K562 (cell line): ENCODE data around the gene OTUD5. TPM values are rescaled to one million over a fixed set of nuclear protein-coding genes. Genes with fewer than 3 reads are reported as not detected.
A peak's percentile ranks its signal among the peaks of the same experiment; 100 is the strongest.

Experiments used
- ARID3A ChIP-seq: IDR thresholded peaks from 2 replicates; pipeline ENCODE4 v1.6.1; 2012; ENCODE audit warnings: low read depth, low read length, improper control_type of control experiment, borderline replicate concordance
- CREB5 ChIP-seq: fragments of 250-450 bp; sonication (Bioruptor Pico); IDR thresholded peaks from 2 replicates; pipeline ENCODE4 v1.5.0; 2020; ENCODE audit warnings: mild to moderate bottlenecking
- CREBBP ChIP-seq: IDR thresholded peaks from one replicate; pipeline ENCODE4 v1.6.1; 2012; ENCODE audit warnings: low read depth, mild to moderate bottlenecking, control low read depth, inconsistent platforms, low read length
- DDX20 ChIP-seq: fragments of 450-650 bp; IDR thresholded peaks from 2 replicates; pipeline ENCODE4 v1.6.1; 2016; ENCODE audit warnings: missing genetic modification characterization, low read depth, mild to moderate bottlenecking, missing compliant biosample characterization, moderate library complexity
- EP400 ChIP-seq: fragments of 450-650 bp; IDR thresholded peaks from 2 replicates; pipeline ENCODE4 v1.6.1; 2017; ENCODE audit warnings: antibody characterized with exemption, mild to moderate bottlenecking, moderate library complexity
- FOSL1 ChIP-seq: fragments of 200-800 bp; sonication (Bioruptor generic); conservative IDR thresholded peaks from 2 replicates; pipeline ENCODE4 v1.6.1; 2016; ENCODE audit warnings: missing genetic modification characterization, missing compliant biosample characterization
- FOXK1 ChIP-seq: sonication (generic); formaldehyde crosslinking; IDR thresholded peaks from 2 replicates; pipeline ENCODE4 v1.8.0; 2022; ENCODE audit warnings: missing genetic modification reagents, mild to moderate bottlenecking, borderline replicate concordance
- KLF10 ChIP-seq: fragments of 250-450 bp; sonication (Bioruptor Pico); IDR thresholded peaks from 2 replicates; pipeline ENCODE4 v1.6.1; 2021; ENCODE audit warnings: matching md5 sums
- MCM5 ChIP-seq: fragments of 450-650 bp; IDR thresholded peaks from 2 replicates; pipeline ENCODE4 v1.6.1; 2016; ENCODE audit warnings: low read depth
- NFIX ChIP-seq: fragments of 250-450 bp; sonication (Bioruptor Pico); IDR thresholded peaks from 2 replicates; pipeline ENCODE4 v1.4.0; 2020; ENCODE audit warnings: low read depth, mild to moderate bottlenecking, moderate library complexity
- NR0B1 ChIP-seq: fragments of 450-650 bp; IDR thresholded peaks from one replicate; pipeline ENCODE4 v1.6.1; 2018; ENCODE audit warnings: mild to moderate bottlenecking, moderate library complexity; ENCODE audit not compliant: partially characterized antibody
- PHF21A ChIP-seq: fragments of 450-650 bp; IDR thresholded peaks from 2 replicates; pipeline ENCODE4 v1.6.1; 2017; ENCODE audit warnings: low read depth, borderline replicate concordance
- SIX5 ChIP-seq, 2 experiments: IDR thresholded peaks; 2 replicates each; pipeline ENCODE4 v1.6.1; 2011; ENCODE audit warnings: low read length in 2 of 2, borderline replicate concordance in 1 of 2, low read depth in 1 of 2, mild to moderate bottlenecking in 1 of 2, moderate library complexity in 1 of 2; ENCODE audit not compliant: insufficient read depth in 1 of 2
- ZFP1 ChIP-seq: fragments of 450-650 bp; formaldehyde crosslinking; IDR thresholded peaks from 2 replicates; pipeline ENCODE4 v1.4.0; 2020; ENCODE audit warnings: mild to moderate bottlenecking, mixed read lengths
- ZHX1 ChIP-seq: fragments of 150-350 bp; conservative IDR thresholded peaks from 2 replicates; pipeline ENCODE4 v1.6.1; 2014; ENCODE audit warnings: low read length
- ZNF436 ChIP-seq: fragments of 250-450, 450-650 bp; sonication (Bioruptor Pico); formaldehyde crosslinking; IDR thresholded peaks from 2 replicates; pipeline ENCODE4 v1.7.0; 2020; ENCODE audit warnings: mild to moderate bottlenecking
- ZNF444 ChIP-seq: fragments of 250-450 bp; sonication (Bioruptor Pico); IDR thresholded peaks from 2 replicates; pipeline ENCODE4 v1.4.0; 2020; ENCODE audit warnings: mild to moderate bottlenecking, moderate library complexity
- ZNF512 ChIP-seq: IDR thresholded peaks from 2 replicates; pipeline ENCODE4 v1.6.1; 2016; ENCODE audit warnings: missing genetic modification characterization, missing compliant biosample characterization
- polyA plus RNA-seq, 8 experiments: library from polyadenylated mRNA; depleted of rRNA in 4 of 8; stranded (reverse) in 5 of 8; unstranded in 3 of 8; fragments of >200 nt; fragmentation: Nextera tagmentation in 2 of 8; fragmentation: Illumina TruSeq in 1 of 8; extraction: Ambion mirVana in 2 of 8; extraction: Trizol in 1 of 8; gene quantifications; 2 replicates each; pipeline versions ENCODE4 v1.2.1 to v1.2.3, GENCODE V29; 2011 to 2014; ENCODE audit warnings: inconsistent platforms in 1 of 8, missing spikeins in 1 of 8
- total RNA-seq, 7 experiments: library from RNA; depleted of rRNA in 6 of 7; stranded (reverse); fragments of >200 nt in 6 of 7; fragmentation: Illumina TruSeq in 2 of 7; extraction: Trizol in 2 of 7; gene quantifications; 2 replicates each; pipeline versions ENCODE4 v1.2.1 to v1.2.3, GENCODE V29; 2011 to 2021; ENCODE audit warnings: low replicate concordance in 1 of 7

The OTUD5 gene
- total and polyA plus RNA-seq, 9 of the 15 experiments (the other 6 are each of a cell fraction or from before 2014, with no cell fraction given) = 3.6 to 102 (median 59.0) TPM

GRCh38 chrX:49002091-49002935, 44.9 kb upstream of the OTUD5 start, which contains the start of gene GRIPAP1 (continued):
- no peak for TF ChIP-seq CREBBP
- TF ChIP-seq DDX20 (tag) = no peak
- TF ChIP-seq ZNF436 = no peak
- peak; percentile 69; the same call in 1 of the 2 replicates for TF ChIP-seq ARID3A
- TF ChIP-seq KLF10 = no peak
- no peak for TF ChIP-seq ZFP1 (CRISPR knock-in tag)
- TF ChIP-seq ZNF444 (CRISPR knock-in tag) = no peak
- no peak for TF ChIP-seq NFIX (CRISPR knock-in tag)
- no peak for TF ChIP-seq FOXK1 (CRISPR knock-in tag)
- TF ChIP-seq EP400 = peak; percentile 43
- TF ChIP-seq MCM5 = no peak
- no peak for TF ChIP-seq NR0B1
- TF ChIP-seq CREB5 (CRISPR knock-in tag) = no peak
- no peak for TF ChIP-seq ZHX1
- no peak for TF ChIP-seq ZNF512 (tag)
- 0 out of 4 replicates have a peak, but pooled peaks of 1 of the 2 experiments have one; percentile 17 for TF ChIP-seq SIX5 (IDR thresholded peaks at IDR 0.05; ENCODE audit: borderline replicate concordance in 1 of 2, insufficient read depth in 1 of 2, low read depth in 1 of 2, low read length in 2 of 2)
- TF ChIP-seq PHF21A = no peak
- TF ChIP-seq FOSL1 (tag) = 0 out of 2 replicates have a peak, but pooled peaks have one; percentile 22
